Prostate gland (tissue), 2 donors: ENCODE results near the gene INTS2.

Experiments
- CTCF ChIP-seq, 4 experiments: fragments of 200-600 bp in 2 of 4; fragments of 450-650 bp in 2 of 4; sonication (generic) in 2 of 4; IDR thresholded peaks; 1 replicate in 3 of 4; 2 replicates in 1 of 4; pipeline ENCODE4 v1.5.1; 2016 to 2019; ENCODE audit warnings: antibody characterized with exemption in 4 of 4, mild to moderate bottlenecking in 2 of 4, moderate library complexity in 2 of 4
- POLR2A ChIP-seq: fragments of 450-650 bp; IDR thresholded peaks from one replicate; pipeline ENCODE4 v1.6.1; 2016; ENCODE audit warnings: antibody characterized with exemption, mild to moderate bottlenecking
- POLR2AphosphoS5 ChIP-seq: sonication (generic); formaldehyde crosslinking; IDR thresholded peaks from one replicate; pipeline ENCODE4 v1.6.1; 2017; ENCODE audit warnings: antibody characterized with exemption

- no peak for TF ChIP-seq POLR2AphosphoS5
- TF ChIP-seq CTCF (IDR thresholded peaks at IDR 0.05): no peak
- no peak for TF ChIP-seq POLR2A
Measured at GRCh38 chr17:61846761-61847375, 80.9 kb downstream of the INTS2 start.
